ENCODE measurements around the gene NAA40. TPM values are rescaled to one million over a fixed set of nuclear protein-coding genes. Genes with fewer than 3 reads are reported as not detected.

The NAA40 gene
- total RNA-seq, 1 experiment from 2014 or later = 44.4 TPM

DNA sequence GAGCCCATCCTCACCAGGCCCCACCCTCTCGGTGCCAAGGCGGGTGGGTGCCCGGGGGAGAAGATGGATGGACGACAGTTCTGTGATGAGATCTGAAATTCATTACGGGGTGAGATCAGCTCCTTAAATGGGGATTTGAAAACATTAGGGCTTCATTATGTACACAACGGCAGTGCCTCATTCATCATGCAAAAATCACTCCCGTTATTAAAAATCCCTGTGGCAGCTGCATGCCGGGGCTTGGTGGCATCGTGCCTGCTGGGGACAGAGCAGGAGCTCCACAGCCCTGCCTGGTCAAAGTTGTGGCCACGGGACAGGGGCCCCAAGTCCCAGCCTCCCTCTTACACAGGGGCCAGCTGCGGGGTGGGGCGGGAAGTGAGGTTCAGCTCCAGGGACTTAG is 67.6 kb downstream of the NAA40 start:
- H3K4me1 ChIP-seq (ENCODE audit: insufficient read depth, low read length) = no peaks in the 10 kb centered on the region
- TF ChIP-seq, protein P1, sequence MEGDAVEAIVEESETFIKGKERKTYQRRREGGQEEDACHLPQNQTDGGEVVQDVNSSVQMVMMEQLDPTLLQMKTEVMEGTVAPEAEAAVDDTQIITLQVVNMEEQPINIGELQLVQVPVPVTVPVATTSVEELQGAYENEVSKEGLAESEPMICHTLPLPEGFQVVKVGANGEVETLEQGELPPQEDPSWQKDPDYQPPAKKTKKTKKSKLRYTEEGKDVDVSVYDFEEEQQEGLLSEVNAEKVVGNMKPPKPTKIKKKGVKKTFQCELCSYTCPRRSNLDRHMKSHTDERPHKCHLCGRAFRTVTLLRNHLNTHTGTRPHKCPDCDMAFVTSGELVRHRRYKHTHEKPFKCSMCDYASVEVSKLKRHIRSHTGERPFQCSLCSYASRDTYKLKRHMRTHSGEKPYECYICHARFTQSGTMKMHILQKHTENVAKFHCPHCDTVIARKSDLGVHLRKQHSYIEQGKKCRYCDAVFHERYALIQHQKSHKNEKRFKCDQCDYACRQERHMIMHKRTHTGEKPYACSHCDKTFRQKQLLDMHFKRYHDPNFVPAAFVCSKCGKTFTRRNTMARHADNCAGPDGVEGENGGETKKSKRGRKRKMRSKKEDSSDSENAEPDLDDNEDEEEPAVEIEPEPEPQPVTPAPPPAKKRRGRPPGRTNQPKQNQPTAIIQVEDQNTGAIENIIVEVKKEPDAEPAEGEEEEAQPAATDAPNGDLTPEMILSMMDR (conservative IDR thresholded peaks at IDR 0.05) = no peak

More for the DNA sequence above, 67.6 kb downstream of the NAA40 start:
- no peaks in the 10 kb centered on the region for H4K20me1 ChIP-seq (ENCODE audit: control insufficient read depth, insufficient read depth, insufficient read length)
- no peak overlapping the region for H3T11ph ChIP-seq (ENCODE audit: low read length)
- no peak overlapping the region for H3K18ac ChIP-seq (ENCODE audit: insufficient read length, low read depth, low read length)
- no peak for DNase-seq
- no peak overlapping the region for H3K56ac ChIP-seq (ENCODE audit: insufficient read length, low read depth, low read length)
- H2BK20ac ChIP-seq (ENCODE audit: low read depth, low read length, poor library complexity, severe bottlenecking) = no peak overlapping the region
- no peak overlapping the region for H3K4ac ChIP-seq (ENCODE audit: low read depth, low read length)
- H2AFZ ChIP-seq (ENCODE audit: low read length) = no peak overlapping the region
- Mint-ChIP-seq H3K27ac (no peak overlapping the region), H3K4me3 (peak overlapping the region in 1 of 2 experiments; percentile 79; a peak in 2 of 5 replicates), H3K36me3 (ENCODE audit: insufficient read depth in 1 of 3, low read depth in 3 of 3) (peaks cover 2 to 10% (median 4%) of the 10 kb centered on the region in 3 experiments; a peak in 5 of 7 replicates), H3K9me3 (peaks cover 9 to 14% of the 10 kb centered on the region in 2 experiments; a peak in 2 of 5 replicates), H3K27me3 (ENCODE audit: low read depth) (peaks cover 94% of the 10 kb centered on the region), H3K4me1 (peaks cover 14 to 24% of the 10 kb centered on the region in 2 experiments)
- H2BK12ac ChIP-seq (ENCODE audit: insufficient read length, low read depth, low read length) = no peak overlapping the region
- H2BK120ac ChIP-seq (ENCODE audit: low read depth, low read length, poor library complexity, severe bottlenecking) = no peak overlapping the region
- no peak overlapping the region for H2AK5ac ChIP-seq (ENCODE audit: insufficient read length, low read length)
- H3K9ac ChIP-seq (ENCODE audit: extremely low read depth, insufficient read length, low read length) = no peak overlapping the region
- H3K27ac ChIP-seq (ENCODE audit: insufficient read length, low read depth, low read length) = no peak overlapping the region
- H2BK5ac ChIP-seq (ENCODE audit: insufficient read length, low read length) = no peak overlapping the region
- H4K91ac ChIP-seq (ENCODE audit: insufficient read length, low read depth, low read length) = no peak overlapping the region
- H3K79me2 ChIP-seq (ENCODE audit: insufficient read depth, low read length) = no peaks in the 10 kb centered on the region
- H3K23me2 ChIP-seq (ENCODE audit: insufficient read length, low read depth, low read length, poor library complexity, severe bottlenecking) = peaks cover 11% of the 10 kb centered on the region
- WGBS (ENCODE audit: extremely low coverage, insufficient read length, low lambda C conversion rate) = no CpG with 5 or more reads among the region's 12 CpGs
- H3K9me3 ChIP-seq (ENCODE audit: control insufficient read depth, low read depth, low read length) = no peaks in the 10 kb centered on the region
- H3K14ac ChIP-seq (ENCODE audit: insufficient read depth, low read length) = no peak overlapping the region
- no peak overlapping the region for H4K8ac ChIP-seq (replicated peaks; ENCODE audit: insufficient read length, low read depth, low read length)
- H3K4me2 ChIP-seq (ENCODE audit: insufficient read depth, insufficient read length, low read length) = no peak overlapping the region
- peaks cover 30% of the 10 kb centered on the region; the same call in 1 of the 2 replicates for H3K27me3 ChIP-seq (ENCODE audit: insufficient read depth, low read length)
- no peak overlapping the region for H2BK15ac ChIP-seq (ENCODE audit: low read depth, low read length)
- H3K79me1 ChIP-seq (ENCODE audit: insufficient read depth, low read depth, low read length, poor library complexity, severe bottlenecking) = no peaks in the 10 kb centered on the region
- H3K23ac ChIP-seq (ENCODE audit: insufficient read length, low read depth, low read length) = no peak overlapping the region
- no peak overlapping the region for H4K5ac ChIP-seq (ENCODE audit: insufficient read length, low read depth, low read length)

Other genes starting within 250 kb of the NAA40 start
- 48.2 and 49.3 TPM in 2 replicates for gene ZFTA, start 170.2 kb upstream of the NAA40 start, total RNA-seq (2021)
- 121 TPM in 2 replicates for gene SPINDOC, start 125.5 kb upstream of the NAA40 start, total RNA-seq (2021)
- 45.7 and 49.6 TPM in 2 replicates for gene MARK2, start 99.9 kb upstream of the NAA40 start, total RNA-seq (2021)
- gene RCOR2, start 21.8 kb upstream of the NAA40 start, total RNA-seq (2021) = 117 and 118 TPM in 2 replicates
- 402 and 429 TPM in 2 replicates for gene COX8A, start 35.6 kb downstream of the NAA40 start, total RNA-seq (2021)
- gene OTUB1, start 47.4 kb downstream of the NAA40 start, total RNA-seq (2021) = 114 TPM in 2 replicates
- 0.24 and 0.31 TPM in 2 replicates for gene FLRT1, start 96.9 kb downstream of the NAA40 start, total RNA-seq (2021)
- gene MACROD1, start 227.1 kb downstream of the NAA40 start, total RNA-seq (2021) = 18.3 and 21.2 TPM in 2 replicates
- 331 and 338 TPM in 2 replicates for gene STIP1, start 247.2 kb downstream of the NAA40 start, total RNA-seq (2021)

All from H9 (cell line).